ENCODE data around the gene OLFML1.
"Not testable (repeated sequence)": the region's sequence is repeated elsewhere in the genome, so short reads cannot be mapped to it uniquely, and the experiment has no call there.

OLFML1 gene

DNA sequence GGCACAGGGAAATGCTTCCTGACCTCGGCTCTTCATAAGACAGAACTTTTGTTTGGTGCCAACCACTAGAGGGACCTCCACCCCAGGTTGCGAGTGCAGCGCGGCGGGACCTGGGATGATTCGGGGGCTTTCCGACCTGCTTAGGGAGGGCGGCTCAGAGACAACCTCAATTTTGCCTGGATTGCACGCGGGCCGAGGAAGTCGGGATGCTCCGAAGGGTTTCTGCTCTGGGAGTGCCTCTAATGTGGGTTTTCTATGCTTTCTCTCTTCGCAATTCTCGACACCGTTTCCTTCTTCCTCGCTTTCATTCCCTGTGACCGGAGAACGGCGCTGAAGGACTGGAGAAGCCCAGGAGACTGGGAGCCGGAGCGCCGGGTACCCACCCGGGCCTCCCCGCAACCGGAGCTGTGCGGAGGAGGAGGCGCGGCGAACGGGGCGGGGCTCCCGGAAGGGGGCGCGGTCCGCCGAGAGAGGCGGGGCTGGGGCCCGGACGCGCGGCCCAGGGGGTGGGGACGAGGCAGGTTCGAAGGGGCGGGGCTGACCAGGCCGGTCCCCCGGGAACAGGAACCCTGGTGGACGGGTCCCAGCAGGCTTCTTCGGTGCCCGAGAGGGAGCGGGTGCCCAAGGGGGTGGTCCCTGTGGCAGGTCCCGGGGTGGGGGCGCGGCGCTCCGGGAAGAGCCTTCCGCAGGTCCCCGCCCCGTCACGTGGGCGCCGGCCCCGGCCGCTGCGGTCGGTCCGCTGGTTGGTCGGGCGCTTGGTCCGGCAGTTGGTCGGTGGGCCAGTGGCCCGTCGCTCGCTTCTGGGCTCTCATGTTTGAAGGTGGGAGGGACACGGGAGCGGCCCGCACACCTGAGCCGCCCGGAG lies 28.2 kb downstream of the OLFML1 start, which contains the start of gene PPFIBP2:
Gene PPFIBP2 (plus strand): TSS at position 766 of the 865 bp plus-strand sequence. CDS start 35,477 bp downstream, outside the sequence.
- peak; percentile 95 for DNase-seq

DNA sequence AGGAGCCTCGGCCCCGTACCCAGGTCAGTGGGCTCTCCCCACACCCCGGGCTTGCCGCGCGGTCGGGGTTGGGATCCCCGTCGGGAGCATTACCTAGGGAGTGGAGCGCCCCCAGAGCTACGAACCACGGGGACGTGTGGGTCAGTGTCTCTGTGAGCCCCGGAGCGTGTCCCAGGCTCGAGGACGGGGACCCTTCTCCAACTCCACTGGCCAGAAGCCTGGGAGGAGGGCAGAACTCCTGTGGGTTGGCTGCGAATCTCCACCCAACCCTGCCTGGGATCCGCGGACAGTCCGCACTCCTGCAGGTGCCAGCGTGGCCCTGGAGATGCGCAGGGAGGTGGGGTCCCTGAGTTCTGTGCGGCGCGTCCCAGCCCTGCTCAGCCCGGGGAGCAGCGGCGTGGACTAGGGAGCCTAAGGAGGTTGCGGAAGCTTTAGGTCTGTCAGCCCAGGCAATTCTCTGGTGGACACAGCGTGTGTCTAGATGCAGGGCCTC lies 28.8 kb downstream of the OLFML1 start:
- DNase-seq, result peak; percentile 41

DNA sequence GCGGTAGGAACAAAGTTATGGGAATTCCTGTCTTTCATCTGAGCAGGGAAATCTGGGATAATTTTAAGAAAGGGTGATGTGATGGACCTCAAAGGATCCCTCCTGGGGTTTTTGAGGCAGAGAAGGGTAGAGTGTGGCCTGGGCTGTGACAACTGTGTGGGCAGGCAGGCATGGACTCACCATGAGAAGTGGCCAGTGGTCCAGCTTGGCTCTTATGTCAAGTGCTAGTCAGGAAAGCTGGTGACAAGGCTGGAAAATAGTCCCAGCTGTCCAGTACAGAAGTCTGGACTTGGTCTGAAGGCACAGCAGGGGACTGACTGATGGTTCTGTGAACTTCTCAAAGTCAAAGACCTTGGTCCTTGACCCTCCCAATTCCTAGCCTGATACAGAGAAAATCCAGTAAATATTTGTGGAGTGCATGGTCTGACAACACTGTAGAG lies 30.2 kb downstream of the OLFML1 start:
- no peak for DNase-seq

DNA sequence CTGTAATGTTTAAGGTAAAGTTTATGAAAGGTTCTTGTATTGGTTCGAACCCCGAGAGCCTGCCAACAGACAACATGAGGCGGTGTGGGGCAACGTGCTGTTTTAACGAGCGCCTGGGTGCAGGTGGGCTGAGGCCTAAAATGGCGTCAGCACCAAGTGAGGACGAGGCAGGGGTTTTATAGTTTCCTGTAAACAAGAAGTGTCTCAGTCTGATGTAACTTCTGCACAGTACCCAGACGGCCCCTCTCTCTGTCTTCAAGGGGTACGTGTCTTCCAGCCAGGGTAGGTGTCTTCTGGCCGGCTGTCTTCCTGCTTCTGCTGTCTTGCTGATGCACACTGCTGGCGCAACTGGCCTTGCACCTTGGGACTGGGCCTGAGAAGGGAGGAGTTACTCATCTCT lies 31.2 kb downstream of the OLFML1 start:
- DNase-seq, result no peak

DNA sequence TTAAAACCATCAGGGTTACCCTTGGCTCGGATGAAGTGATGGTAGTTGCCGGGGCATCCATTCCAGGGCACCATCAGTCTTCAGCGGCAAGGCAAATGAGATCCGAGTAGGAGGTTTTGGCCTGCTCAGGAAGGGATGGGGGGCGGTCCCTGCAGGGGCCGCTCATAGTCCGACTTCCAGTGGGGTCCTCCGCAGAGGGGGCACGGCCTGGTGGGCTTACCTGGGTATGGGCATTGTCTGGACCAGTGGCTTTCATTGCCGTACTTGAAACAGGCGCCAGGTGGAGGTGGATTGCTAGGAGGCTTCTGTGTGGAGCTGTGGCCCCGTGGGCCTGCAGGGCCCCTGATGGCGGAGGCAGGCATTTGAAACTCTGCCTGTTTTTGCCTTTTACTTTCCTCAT lies 32.4 kb downstream of the OLFML1 start:
- not testable (repeated sequence) for DNase-seq

DNA sequence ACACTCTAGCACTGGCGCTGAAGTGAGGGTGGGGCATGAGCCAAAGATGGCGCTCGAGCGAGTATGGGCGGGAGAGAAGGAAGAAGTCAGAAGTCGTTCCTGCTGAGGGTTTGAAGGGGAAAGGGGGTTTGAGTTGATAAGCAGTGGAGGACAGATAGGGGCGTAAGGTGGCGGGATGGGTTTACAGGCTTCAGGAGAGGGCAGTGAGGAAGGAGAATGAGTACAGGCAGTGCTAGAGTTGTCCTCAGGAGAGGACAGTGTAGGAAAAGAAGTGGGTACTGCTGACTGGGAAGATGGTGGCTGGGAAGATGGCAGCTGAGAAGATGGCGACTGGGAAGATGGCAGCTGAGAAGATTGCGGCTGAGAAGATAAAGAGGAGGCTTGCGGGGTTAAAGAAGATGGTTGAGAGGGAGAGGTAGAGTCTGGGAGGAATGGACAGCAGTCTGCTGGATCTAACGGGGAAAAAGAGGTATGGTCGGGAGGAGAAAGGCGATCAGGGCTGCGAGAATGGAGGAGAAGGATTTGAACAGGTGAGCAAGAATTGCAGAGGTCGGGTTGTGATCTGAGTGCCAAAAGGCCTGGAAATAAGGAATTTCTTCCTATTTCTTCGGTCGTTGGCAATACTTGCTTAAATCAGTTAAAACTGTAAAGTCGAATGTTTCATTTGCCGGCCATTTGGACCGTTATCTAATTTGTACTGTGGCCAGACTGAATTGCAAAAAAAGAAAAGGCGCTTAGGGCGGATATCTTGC lies 33.7 kb downstream of the OLFML1 start:
- no peak for DNase-seq

DNA sequence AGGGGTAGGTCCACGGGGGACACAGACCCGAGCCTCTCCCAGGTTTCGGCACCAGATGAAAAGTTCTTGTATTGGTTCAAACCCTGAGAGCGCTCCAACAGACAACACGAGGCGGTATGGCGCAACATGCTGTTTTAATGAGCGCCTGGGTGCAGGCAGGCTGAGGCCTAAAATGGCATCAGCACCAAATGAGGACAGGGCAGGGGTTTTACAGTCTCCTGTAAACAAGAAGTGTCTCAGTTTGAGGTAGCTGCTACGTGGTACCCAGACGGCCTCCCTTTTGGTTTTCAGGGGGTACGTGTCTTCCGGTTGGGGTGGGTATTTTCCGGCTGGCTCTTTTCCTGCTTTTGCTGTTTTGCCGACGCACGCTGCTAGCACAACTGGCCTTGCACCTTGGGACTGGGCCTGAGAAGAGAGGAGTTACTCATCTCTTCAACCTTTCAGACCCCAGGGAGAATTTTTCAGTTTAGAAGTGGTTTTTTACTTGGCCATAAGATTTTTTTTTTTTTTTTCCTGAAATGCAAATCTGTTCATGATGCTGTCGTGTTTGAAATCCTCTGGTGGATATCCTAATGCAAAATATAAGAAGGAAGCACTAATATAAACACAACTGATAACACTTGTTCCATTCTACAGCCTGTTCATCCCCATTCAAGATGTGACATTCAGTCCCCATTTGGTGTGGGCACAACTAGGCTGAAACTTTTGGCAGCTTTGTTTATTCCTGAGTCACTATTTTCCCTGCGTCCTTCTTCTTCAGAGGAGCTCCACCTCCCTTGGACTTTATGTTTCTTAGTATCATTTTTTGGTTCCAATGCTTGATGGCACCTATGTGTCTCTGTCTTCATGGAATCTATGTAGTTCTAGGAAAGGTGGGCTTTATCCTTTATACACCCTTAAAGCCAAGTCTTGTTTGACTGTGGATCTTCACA lies 35.0 kb downstream of the OLFML1 start:
- no peak for DNase-seq

DNA sequence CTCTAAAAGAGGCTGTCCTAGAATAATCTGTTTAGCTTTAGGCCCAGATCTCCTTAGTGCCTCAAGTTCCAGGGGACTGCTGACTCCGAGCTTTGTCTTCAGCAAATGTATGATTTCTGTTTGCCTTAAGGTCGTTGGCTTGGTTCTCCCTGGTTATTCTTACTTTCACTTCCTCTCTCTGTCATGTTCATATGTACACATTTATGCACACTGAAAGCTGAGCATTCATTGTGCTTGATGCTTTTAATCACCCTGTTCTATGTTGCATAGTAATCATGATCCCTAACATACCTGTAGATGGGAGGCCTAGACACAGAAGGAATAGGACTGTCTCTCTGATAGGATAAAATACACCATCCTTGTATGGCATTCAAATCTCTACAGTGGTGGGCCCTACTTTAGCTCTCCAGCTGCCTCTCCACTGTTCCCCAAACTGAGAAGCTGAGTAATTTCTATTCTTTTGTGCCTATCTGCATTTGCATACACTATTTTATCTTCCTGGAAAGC lies 35.7 kb downstream of the OLFML1 start:
- no peak for DNase-seq

DNA sequence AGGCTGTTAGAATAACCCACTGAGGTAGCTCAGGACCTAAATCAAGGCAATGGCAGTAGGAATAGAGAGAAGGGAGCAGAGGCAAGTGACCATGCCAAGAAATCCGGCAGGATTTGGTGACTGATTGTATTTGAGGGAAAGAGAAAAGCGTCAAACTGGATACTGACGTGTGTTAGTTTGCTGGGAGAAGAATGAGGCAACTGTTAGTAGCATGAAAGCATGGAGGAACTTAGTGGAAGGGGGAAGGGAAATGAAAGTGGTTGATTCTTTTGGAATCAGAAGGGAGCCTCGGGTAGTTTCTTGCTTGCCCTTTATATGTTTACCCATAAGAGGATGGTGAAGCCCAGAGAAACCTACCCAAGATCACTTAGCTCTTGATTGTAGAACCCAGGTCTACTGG lies 36.8 kb downstream of the OLFML1 start:
- no peak for DNase-seq

DNA sequence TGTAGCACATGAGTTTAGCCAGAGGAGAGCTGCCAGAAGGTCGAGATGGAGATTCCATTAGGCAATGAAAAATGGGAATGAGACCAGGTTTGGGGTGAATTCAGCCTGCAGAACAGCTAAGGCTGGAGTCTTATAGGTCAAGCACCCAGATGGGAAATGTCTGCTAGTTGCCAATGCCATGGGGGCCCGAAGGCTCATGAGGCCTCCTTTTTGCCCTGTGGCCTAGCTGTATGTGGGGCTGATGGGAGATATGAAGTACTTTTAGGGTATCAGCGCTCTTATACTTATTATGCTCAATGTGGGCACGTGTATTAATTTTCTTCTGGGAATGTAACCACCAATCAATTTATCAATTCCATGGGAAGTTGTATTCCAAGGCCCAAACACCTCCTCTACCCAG lies 37.2 kb downstream of the OLFML1 start:
- no peak for DNase-seq

DNA sequence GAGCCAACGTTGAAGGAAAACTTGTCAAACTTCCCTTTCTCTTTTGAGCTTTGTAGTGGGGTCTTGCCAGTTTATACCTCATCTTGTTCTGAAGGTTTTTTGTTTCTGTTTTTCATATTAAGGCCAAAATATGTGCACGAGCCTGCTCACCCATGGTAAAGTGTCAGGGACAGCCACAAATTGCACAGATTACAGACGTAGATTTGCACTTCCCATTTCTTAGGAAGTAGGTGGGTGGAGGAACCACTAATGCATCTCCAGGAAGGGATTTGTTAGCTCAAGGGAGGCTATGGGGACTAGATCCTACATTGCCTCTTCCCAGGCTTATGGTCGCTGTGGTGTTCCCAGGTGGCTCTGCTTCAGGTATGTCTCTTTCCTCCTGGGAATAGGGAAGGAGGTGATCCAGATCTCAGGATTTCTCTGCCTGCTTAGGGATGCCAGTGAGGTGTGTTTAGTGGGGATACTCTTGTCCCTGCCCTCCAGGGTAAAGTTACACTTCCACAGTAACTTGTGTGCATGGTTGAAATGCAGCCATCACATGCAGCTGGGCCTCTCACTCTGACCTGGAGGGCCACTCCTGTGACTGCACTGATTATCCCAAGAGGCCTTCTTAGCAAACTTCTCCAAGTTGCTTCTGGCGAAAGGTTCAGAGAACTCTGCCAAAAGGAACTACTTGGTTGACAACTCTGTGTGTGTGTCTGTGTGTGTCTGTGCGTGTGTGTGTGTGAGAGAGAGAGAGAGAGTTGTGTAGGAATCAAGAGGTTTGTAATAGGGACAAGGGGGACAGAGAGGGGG lies 38.3 kb downstream of the OLFML1 start:
- DNase-seq, result no peak

DNA sequence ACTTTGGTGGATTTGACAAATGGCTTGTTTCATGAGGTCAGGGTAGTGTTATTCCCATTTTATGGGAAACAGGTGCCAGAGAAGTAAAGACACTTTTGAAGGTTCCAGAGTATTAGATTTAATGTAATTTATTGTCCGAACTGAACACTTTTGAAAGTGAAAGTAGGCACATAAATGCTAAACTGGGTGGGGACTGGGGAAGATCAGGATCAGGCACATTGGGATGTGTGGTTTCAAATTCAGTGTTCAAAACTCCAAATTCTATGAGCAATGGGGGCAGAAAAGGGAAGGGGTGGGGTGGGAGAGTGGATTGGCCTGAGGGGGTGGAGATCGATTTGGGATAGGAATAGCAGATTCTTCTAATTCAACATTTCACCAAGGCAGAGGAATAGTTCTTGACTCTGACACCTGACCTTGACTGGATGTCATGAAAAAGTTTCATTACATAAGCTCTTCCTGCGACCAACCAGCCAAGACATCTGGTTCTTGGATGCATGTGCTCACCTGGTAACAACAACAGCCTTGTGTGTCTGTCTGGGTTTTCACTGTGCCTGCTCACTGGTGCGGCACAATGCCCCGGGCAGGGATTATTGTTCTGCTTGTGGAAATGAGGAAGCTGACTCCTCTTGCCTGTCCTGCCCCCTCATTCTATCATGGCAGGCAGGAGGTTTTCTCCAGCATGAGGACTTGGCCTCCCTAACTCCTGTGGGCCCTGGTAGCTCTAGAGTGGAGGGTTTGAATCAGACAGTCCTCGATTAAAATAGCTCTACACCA lies 39.3 kb downstream of the OLFML1 start:
- no peak for DNase-seq

DNA sequence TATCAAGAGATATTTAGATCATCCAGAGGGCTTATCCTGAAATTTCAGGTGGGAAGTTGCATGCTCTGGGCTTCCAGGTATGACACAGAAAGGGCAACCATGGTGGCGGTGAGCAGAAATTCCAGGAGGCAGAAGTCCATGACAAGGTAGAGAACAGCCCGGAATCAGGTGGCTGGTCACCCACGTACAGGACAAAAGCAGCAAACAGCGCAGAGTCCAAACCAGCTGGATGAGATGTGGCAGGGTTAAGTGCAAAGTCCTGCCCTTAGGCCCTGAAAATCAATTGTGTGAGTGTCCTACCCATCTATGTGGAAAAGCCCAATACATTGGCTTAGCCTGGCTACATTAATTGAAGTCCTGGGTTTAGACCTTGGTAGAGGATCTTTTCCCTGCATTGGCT lies 40.1 kb downstream of the OLFML1 start:
- DNase-seq, result no peak

DNA sequence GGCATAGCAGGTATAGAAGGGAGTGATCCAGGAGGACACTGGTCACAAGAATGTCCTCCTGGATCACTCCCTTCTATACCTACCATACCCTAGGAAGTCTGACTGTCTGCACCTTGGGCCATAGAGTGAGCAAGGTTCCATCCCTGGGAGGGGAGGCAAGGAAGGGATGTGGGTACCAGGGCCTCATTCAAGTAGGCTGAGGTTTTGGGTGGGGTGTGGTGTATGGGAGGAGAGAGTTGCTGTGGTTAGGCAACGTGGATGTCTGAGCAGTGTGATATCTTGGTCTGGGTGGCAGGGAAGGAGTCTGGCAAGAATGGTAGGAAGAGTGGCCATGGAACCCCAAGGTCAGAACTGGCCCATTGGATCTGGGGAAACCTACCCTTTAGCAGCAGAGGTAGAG lies 41.7 kb downstream of the OLFML1 start:
- DNase-seq, result no peak

DNA sequence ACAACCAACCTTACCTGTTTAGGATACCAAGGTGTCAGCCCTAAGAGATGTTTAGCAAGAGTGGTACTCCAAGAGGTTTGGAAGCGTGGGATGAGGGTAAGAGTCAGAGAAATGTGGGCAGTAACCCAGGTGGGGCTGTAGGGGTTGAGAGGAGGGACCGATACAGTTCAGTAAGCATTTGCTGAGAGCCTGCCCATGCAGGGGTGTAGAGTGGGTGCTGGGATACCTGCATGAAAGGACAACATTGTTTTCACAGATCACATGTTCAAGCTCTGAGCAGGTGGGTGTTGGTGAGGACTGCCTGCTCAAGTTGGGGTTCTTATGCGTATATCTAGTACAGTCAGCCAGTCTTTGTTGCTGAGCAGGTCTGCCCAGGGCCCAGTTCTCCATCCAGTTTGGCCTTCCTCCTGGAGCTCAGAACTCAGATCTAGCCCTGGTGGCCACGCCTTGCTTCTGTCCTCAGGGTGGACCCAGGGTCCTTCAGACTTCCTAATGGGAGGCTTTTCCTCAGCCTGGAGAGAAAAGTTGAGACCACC lies 43.3 kb downstream of the OLFML1 start:
- no peak for DNase-seq

DNA sequence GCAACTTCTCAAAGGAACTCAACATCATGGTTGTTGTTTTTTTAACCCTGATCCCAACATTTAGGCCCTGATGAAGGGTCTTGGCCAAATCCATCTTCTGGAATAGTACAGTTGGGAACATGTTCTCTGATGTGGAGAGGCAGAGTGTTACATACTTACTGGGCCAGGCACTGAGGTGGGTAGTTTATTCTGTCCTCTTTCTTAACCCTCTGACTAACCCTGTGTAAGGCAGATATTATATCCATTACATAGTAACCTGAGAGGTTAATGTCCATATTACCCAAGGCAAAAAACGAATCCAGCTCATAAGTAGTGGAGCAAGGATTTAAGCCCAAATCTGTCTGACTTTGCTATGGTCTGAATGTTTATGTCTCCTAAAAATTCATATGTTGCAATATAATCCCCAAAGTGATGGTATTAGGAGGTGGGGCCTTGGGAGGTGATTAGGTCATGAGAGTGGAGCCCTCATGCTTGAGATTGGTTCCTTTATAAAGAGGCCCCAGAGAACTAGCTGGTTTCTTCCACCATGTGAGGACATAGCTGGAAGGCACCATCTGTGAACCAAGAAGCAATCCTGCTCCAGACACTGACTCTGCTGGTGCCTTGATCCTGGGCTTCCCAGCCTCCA lies 44.8 kb downstream of the OLFML1 start:
- DNase-seq, result no peak

DNA sequence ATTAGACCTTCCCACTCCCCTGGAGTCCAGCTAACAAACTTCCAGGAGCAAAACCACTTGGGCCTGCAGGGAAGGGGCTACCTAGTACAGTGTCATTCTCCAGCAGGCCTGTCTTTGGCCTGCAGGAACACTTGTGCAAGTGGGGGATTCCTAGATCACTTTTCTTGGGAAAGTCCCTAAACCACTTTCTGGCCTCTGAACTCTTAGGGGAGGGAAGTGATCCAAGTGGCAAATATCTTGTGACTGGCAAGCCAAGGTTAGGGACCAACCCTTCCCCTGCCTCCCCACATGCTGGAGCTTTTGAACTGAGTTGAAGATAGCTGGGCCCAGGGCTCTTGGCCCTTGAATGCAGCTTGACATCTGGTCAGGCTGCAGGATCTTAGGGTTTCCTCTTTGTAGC lies 45.7 kb downstream of the OLFML1 start:
- DNase-seq, result no peak

DNA sequence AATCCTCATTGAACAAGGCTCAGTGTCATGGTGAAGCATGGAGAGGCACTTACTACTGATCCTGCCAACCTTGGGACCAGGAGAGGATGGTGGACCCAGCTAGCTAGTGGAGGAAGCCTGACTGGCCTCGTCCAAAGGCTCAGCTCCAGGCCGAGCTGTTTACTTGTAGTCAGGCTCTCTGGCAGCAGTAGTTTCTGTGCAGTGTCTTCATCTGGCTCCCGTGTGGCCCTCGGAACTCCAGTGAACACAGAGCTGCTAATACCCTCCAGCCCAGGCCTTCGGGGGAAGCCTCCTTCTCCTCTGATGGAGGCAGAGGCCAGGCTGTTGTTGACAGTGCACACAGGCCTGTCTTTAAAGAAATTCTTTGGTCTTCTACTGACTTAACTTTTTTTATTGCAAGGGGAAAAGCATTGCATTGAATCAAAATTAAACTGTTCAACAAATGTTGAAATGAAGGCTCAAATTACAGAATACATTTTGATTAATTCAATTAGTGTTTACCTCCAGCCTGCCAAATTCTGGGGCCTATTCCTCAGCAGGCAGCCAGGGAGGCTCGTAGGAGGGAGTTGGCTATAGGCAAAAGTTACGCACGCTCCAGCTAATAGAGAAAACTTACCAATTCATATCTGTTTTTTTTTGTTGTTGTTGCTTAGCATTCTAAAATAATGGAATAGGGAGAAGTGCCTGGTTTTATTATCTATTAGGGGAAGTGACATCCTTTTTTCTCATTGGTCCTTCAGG lies 47.3 kb downstream of the OLFML1 start:
- no peak for DNase-seq
